ENCODE measurements around the gene CALCOCO2. TPM values are rescaled to one million over a fixed set of nuclear protein-coding genes. Genes with fewer than 3 reads are reported as not detected.
A peak's percentile ranks its signal among the peaks of the same experiment; 100 is the strongest.

Gene CALCOCO2
- total and polyA plus RNA-seq, 2 of the 13 experiments (the other 11 are each of a cell fraction or from before 2014, with no cell fraction given): 72.9 to 111 TPM

DNA sequence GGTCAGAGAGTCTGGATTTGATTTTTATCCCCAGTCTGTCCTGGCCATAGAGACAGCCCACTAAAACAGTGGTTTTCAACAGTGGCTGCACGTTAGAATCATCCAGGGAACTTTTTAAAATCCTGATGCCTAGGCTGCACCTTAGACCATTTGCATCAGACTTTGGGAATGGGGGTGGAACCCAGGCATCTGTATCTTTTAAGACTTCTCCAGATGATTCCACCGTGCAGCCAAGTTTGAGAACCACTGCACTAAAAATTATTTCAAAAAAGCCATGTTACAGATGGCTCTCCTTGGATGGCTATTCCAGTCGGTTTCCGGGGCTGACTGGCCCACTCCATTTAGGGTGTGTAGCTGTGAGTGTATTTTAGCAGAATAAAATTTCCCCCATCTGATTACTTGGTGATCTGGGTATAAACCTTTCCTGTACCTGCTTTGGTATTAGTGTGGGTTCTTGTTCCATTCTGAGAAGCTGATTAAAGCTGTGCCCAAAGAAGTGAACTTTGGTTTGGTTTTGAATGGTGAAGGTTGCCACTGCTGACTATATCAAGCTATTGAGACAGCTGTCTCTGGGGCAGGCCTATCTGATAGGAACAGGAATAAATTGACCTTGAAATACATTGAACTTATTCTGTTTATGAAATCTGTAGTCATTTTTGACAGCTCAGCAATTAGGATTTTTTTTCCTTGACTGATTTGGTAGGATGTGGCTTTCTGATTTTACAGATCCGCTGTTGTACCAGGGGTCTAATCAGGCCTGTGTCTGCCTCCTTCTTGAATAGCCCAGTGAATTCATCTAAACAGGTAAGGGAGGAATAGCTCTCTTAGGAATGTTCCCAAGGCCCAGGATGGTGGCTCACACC, 63.0 kb downstream of the CALCOCO2 start:
- peaks cover 55% of the 10 kb centered on the region for H3K4me1 ChIP-seq (ENCODE audit: insufficient read depth, low read length)
- ATAC-seq: no peak
- CTCF ChIA-PET (ENCODE audit: low intra/inter-chr PET ratio, low total read pairs): no interaction called here
- H3K79me2 ChIP-seq (ENCODE audit: insufficient read depth, low read length): peaks cover 22% of the 10 kb centered on the region
- no peaks in the 10 kb centered on the region; the same call in 1 of the 2 replicates for H4K20me1 ChIP-seq (ENCODE audit: insufficient read depth, low read length)
- no TSS peak for BruUV-seq (replicated peaks)
- WGBS (ENCODE audit: low lambda C conversion rate): 45% methylated on average over 5 of the region's 5 CpGs
- H3K27me3 ChIP-seq (ENCODE audit: control insufficient read depth in 1 of 2, insufficient read depth in 2 of 2, low read length in 2 of 2): no peaks in the 10 kb centered on the region; a peak in 1 of 5 replicates
- H3K27ac ChIP-seq (ENCODE audit: extremely low read length, insufficient read depth, low read length): peak overlapping the region; percentile 84
- peak overlapping the region; percentile 93 for H3K9ac ChIP-seq (ENCODE audit: insufficient read depth, low read depth, low read length)
- intact Hi-C loops (cut with micrococcal nuclease; ENCODE audit: unreplicated experiment): loop anchor here (2.0 kb wide), 2 partner anchors 139 to 299 kb away; no protein-coding TSS in a partner anchor
- H3K4me2 ChIP-seq (ENCODE audit: low read depth, low read length): peak overlapping the region; percentile 89
- H3K9me3 ChIP-seq (ENCODE audit: low read length): no peaks in the 10 kb centered on the region
- no peak for FAIRE-seq
- H3K4me3 ChIP-seq (replicated peaks in 1 of 3; ENCODE audit: insufficient read depth in 1 of 3, low read depth in 2 of 3, low read length in 3 of 3): peak overlapping the region; percentile 76 to 97 (median 81)
- POLR2A ChIA-PET: interaction anchor here (1.0 to 4.9 kb wide), 10 partner anchors 9 to 175 kb away, joined by 4 to 194 read pairs (median 18); partner anchors contain the start of genes IGF2BP1, SNF8 and UBE2Z
- H2AFZ ChIP-seq (ENCODE audit: low read length): no peak overlapping the region
- H3K36me3 ChIP-seq (replicated peaks in 1 of 2; ENCODE audit: control insufficient read depth in 1 of 2, insufficient read depth in 2 of 2, low read length in 2 of 2): peaks cover 5 to 14% of the 10 kb centered on the region in 2 experiments
- DNase-seq (ENCODE audit: low spot score): no peak
- in situ Hi-C loops (cut with HindIII; ENCODE audit: extremely low pct_ligation_motif_present, low pct_unique_long_range_greater_than_20kb): no loop called here
- TF ChIP-seq SNAPC2 (CRISPR knock-in tag; IDR thresholded peaks at IDR 0.05): no peak
- TF ChIP-seq, protein P1, sequence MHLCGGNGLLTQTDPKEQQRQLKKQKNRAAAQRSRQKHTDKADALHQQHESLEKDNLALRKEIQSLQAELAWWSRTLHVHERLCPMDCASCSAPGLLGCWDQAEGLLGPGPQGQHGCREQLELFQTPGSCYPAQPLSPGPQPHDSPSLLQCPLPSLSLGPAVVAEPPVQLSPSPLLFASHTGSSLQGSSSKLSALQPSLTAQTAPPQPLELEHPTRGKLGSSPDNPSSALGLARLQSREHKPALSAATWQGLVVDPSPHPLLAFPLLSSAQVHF (CRISPR knock-in tag; IDR thresholded peaks at IDR 0.05): no peak
- no peak for TF ChIP-seq TBL1XR1 (IDR thresholded peaks at IDR 0.05; ENCODE audit: borderline replicate concordance, low read length, partially characterized antibody)
- no peak for TF ChIP-seq ZNF224 (CRISPR knock-in tag; IDR thresholded peaks at IDR 0.05)
- no peak for TF ChIP-seq ZNF451 (CRISPR knock-in tag; IDR thresholded peaks at IDR 0.05)
- TF ChIP-seq GZF1 (CRISPR knock-in tag; IDR thresholded peaks at IDR 0.05): no peak
- TF ChIP-seq ZFAT (CRISPR knock-in tag; conservative IDR thresholded peaks at IDR 0.05): no peak
- TF ChIP-seq, protein P2, sequence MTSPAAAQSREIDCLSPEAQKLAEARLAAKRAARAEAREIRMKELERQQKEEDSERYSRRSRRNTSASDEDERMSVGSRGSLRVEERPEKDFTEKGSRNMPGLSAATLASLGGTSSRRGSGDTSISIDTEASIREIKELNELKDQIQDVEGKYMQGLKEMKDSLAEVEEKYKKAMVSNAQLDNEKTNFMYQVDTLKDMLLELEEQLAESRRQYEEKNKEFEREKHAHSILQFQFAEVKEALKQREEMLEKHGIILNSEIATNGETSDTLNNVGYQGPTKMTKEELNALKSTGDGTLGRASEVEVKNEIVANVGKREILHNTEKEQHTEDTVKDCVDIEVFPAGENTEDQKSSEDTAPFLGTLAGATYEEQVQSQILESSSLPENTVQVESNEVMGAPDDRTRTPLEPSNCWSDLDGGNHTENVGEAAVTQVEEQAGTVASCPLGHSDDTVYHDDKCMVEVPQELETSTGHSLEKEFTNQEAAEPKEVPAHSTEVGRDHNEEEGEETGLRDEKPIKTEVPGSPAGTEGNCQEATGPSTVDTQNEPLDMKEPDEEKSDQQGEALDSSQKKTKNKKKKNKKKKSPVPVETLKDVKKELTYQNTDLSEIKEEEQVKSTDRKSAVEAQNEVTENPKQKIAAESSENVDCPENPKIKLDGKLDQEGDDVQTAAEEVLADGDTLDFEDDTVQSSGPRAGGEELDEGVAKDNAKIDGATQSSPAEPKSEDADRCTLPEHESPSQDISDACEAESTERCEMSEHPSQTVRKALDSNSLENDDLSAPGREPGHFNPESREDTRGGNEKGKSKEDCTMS (CRISPR knock-in tag; conservative IDR thresholded peaks at IDR 0.05): no peak
- no peak for TF ChIP-seq GLI4 (CRISPR knock-in tag; IDR thresholded peaks at IDR 0.05; ENCODE audit: borderline replicate concordance)
- no peak for TF ChIP-seq SP2 (CRISPR knock-in tag; IDR thresholded peaks at IDR 0.05)
- TF ChIP-seq, protein P3, sequence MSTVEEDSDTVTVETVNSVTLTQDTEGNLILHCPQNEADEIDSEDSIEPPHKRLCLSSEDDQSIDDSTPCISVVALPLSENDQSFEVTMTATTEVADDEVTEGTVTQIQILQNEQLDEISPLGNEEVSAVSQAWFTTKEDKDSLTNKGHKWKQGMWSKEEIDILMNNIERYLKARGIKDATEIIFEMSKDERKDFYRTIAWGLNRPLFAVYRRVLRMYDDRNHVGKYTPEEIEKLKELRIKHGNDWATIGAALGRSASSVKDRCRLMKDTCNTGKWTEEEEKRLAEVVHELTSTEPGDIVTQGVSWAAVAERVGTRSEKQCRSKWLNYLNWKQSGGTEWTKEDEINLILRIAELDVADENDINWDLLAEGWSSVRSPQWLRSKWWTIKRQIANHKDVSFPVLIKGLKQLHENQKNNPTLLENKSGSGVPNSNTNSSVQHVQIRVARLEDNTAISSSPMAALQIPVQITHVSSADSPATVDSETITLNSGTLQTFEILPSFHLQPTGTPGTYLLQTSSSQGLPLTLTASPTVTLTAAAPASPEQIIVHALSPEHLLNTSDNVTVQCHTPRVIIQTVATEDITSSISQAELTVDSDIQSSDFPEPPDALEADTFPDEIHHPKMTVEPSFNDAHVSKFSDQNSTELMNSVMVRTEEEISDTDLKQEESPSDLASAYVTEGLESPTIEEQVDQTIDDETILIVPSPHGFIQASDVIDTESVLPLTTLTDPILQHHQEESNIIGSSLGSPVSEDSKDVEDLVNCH (CRISPR knock-in tag; IDR thresholded peaks at IDR 0.05): no peak
- TF ChIP-seq, protein P4, sequence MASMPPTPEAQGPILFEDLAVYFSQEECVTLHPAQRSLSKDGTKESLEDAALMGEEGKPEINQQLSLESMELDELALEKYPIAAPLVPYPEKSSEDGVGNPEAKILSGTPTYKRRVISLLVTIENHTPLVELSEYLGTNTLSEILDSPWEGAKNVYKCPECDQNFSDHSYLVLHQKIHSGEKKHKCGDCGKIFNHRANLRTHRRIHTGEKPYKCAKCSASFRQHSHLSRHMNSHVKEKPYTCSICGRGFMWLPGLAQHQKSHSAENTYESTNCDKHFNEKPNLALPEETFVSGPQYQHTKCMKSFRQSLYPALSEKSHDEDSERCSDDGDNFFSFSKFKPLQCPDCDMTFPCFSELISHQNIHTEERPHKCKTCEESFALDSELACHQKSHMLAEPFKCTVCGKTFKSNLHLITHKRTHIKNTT (CRISPR knock-in tag; IDR thresholded peaks at IDR 0.05): no peak
- TF ChIP-seq MBNL3 (CRISPR knock-in tag; conservative IDR thresholded peaks at IDR 0.05): no peak
- no peak for TF ChIP-seq IKZF4 (CRISPR knock-in tag; IDR thresholded peaks at IDR 0.05; ENCODE audit: borderline replicate concordance, low read depth, not compliant biosample characterization)
- TF ChIP-seq JUNB (CRISPR knock-in tag; IDR thresholded peaks at IDR 0.05; ENCODE audit: borderline replicate concordance): no peak
- TF ChIP-seq ZFP36L1 (CRISPR knock-in tag; IDR thresholded peaks at IDR 0.05): 0 out of 2 replicates have a peak, but pooled peaks have one; percentile 38
